ENCODE results near the gene COPZ1.
A peak's percentile ranks its signal among the peaks of the same experiment; 100 is the strongest.

COPZ1 gene

DNA sequence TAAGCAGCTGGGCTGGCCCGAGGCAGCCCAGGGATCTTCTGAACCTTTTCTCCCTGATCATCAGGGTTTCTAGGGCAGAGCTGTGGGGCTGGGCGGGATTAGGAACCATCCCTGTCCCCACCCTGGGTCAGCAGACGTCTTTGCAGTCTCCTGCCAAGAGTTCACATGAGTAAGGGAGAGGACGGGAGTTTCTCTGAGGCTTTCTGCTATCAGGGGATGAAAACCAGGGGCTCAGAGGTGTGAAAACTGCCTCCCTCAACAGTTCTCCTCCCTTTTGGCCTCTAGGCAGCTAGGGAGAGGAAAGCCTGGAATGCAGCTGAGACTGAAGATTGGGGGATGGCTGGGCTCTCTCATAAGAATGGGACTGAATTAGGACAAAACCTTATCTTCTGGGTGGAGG, 51.7 kb downstream of the COPZ1 start:
- no peaks in the 10 kb centered on the region for H3K27me3 ChIP-seq (ENCODE audit: insufficient read depth, low read length)
- peaks cover 19% of the 10 kb centered on the region for H3K4me1 ChIP-seq (ENCODE audit: insufficient read depth, low read length)
- H3K36me3 ChIP-seq (ENCODE audit: insufficient read depth, low read length): no peaks in the 10 kb centered on the region
- no peak overlapping the region for H3K4me3 ChIP-seq (ENCODE audit: low read length)
- no peaks in the 10 kb centered on the region for H3K9me3 ChIP-seq (ENCODE audit: low read length)
- no peak overlapping the region for H2AFZ ChIP-seq (ENCODE audit: low read depth, low read length)

DNA sequence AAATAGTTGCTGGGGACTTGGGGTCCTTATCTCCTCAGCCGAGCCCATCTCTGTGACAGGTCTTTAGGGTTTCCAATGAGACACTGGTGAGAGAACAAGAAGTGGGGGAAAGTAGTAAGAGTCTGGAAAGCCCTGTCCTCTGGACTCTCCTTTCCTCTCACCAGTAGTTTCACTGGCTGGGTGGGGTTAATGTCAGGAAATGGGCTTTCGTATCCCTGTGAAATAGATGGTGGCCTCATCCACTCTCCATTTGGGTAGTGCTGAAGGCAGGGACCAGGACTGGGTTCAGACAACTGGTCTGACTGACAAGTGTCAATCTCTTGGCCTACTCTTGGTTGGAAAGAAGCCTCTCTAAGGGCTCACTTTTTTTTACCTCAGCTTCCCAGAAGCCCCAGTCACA, 52.1 kb downstream of the COPZ1 start:
- H3K4me3 ChIP-seq (ENCODE audit: low read length): no peak overlapping the region
- H2AFZ ChIP-seq (ENCODE audit: low read depth, low read length): no peak overlapping the region
- no peaks in the 10 kb centered on the region for H3K36me3 ChIP-seq (ENCODE audit: insufficient read depth, low read length)
- no peaks in the 10 kb centered on the region for H3K9me3 ChIP-seq (ENCODE audit: low read length)
- no peaks in the 10 kb centered on the region for H3K27me3 ChIP-seq (ENCODE audit: insufficient read depth, low read length)
- H3K4me1 ChIP-seq (ENCODE audit: insufficient read depth, low read length): peaks cover 19% of the 10 kb centered on the region

DNA sequence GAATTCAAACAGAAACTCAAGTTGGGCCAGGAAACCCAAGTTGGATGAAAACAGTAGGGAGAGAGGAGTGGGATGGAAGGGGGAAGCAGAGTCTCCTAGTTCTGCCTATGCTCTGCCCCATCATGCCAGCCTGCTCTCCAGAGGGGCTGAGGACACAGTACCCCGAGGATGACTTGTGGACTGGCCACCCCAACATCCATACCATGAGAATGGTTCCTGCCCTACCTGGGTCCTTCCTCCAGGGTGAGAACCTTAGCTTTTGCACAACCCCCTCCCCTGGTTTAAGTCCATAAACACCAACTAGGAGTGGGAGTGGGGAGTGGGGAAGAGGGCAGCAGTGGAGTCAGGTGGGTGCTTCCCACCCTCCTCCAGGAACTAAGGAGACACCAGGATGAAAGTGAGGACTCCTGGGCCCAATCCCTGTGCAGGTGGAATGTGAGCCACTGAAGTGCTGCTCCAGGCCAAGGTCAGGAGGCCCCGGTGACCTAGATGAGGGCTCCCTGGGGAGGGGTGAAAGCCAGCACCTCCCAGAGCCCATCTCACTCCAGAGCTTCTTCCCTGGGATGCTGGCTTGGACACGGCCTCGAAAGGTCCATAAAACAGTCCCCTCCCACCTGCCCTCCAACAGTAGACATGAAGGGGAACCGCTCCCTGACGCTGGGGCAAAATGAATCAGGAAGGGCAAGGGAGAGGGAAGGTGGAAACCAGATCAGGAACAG, 53.0 kb downstream of the COPZ1 start:
- Histone ChIP-seq H2AFZ (ENCODE audit: low read depth, low read length) (no peak overlapping the region), H3K9me3 (ENCODE audit: low read length) (no peaks in the 10 kb centered on the region), H3K27me3 (ENCODE audit: insufficient read depth, low read length) (no peaks in the 10 kb centered on the region), H3K4me3 (ENCODE audit: low read length) (peak overlapping the region; percentile 62), H3K36me3 (ENCODE audit: insufficient read depth, low read length) (no peaks in the 10 kb centered on the region), H3K4me1 (ENCODE audit: insufficient read depth, low read length) (peaks cover 19% of the 10 kb centered on the region)

DNA sequence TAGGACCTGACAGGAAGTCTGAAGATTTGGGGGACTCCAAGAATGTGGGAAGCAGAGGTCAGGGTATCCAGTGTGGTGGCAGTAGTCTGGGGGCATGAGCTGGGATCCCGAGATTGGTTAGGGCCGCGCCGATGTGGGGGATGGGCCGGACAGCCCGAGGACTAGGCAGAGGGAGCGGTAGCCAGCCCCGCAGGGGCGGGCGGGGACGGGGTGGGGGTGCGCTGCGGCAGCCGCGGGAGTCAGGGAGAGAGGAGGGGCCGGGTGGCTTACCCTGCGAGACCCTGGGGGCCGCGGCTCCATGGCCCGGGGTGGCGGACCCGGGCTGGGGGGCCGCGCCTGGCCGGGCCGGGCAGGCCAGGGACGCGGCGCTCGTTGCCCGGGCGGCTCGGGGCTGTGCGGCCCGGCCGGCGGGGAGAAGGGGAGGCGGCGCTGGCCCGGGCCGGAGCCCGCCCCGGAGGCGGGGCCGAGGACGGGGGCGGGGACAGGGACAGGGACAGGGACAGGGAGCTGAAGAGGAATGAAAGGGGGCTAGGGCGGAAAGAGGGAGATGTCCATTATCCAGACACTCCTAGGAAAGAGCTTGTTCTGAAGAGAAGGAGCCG, 54.0 kb downstream of the COPZ1 start:
- Histone ChIP-seq H3K27me3 (ENCODE audit: insufficient read depth, low read length) (no peaks in the 10 kb centered on the region), H3K9me3 (ENCODE audit: low read length) (no peaks in the 10 kb centered on the region), H3K36me3 (ENCODE audit: insufficient read depth, low read length) (no peaks in the 10 kb centered on the region), H2AFZ (ENCODE audit: low read depth, low read length) (peak overlapping the region; percentile 14), H3K4me1 (ENCODE audit: insufficient read depth, low read length) (peaks cover 19% of the 10 kb centered on the region), H3K4me3 (ENCODE audit: low read length) (peak overlapping the region; percentile 62)

DNA sequence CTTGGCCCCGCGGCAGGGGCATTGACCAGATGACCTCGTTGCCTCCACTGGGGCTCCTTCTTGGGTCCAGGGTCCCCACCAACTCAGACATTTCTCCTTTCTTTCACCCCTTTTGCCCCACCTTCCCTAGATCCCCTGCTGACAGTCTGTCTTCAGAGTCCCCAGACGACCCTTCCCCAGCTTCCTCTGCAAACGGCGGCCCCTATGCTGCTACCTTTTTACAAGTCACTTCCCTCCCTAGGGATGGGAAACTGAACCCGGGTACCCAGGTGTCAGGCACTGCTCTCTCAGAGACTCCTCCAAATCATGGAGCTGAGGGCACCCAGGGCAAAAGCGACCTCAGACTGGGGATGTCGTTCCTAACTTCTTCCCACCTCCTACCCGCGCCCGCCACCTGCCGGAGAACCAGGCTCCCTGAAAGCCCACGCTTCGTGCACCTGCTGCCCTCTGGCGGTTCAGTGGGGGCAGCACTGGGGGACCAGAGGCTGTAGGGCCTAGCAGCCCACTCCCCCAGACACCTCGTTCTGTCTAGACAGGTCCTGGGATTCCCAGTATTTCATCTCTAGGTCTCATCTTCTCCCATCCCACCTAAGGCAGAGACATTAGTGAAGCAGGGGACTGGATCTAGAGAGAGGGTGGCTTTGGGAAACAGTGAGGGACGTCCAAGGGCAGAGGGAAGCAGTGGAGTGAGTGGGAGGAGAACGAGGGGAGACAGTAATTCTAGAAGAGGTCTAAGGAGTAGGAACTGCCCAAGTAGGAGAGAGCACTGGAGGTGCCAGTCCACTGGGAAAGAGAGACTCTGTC, 54.7 kb downstream of the COPZ1 start:
- Histone ChIP-seq H3K27me3 (ENCODE audit: insufficient read depth, low read length) (no peaks in the 10 kb centered on the region), H3K9me3 (ENCODE audit: low read length) (no peaks in the 10 kb centered on the region), H3K36me3 (ENCODE audit: insufficient read depth, low read length) (no peaks in the 10 kb centered on the region), H2AFZ (ENCODE audit: low read depth, low read length) (peak overlapping the region; percentile 14), H3K4me3 (ENCODE audit: low read length) (peak overlapping the region; percentile 62), H3K4me1 (ENCODE audit: insufficient read depth, low read length) (peaks cover 19% of the 10 kb centered on the region)

DNA sequence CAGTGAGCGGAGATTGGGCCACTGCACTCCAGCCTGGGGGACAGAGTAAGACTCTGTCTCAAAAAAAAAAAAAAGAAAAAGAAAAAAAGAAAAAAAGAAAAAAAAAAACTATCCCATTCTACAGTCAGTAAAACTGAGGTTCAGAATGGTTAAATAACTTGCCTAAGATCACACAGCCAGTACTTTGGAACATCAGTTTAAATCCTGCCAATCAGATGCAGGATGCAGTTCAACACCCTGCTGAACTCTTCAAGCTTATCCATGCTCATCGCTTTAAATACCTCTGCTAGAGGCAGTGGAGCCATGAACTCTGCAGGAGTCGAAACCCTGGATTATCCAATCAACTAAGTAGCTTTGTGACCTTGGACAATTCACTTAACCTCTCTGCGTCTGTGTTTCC, 56.2 kb downstream of the COPZ1 start:
- H3K9me3 ChIP-seq (ENCODE audit: low read length): no peaks in the 10 kb centered on the region
- H3K4me1 ChIP-seq (ENCODE audit: insufficient read depth, low read length): peaks cover 27% of the 10 kb centered on the region
- H3K4me3 ChIP-seq (ENCODE audit: low read length): no peak overlapping the region
- H2AFZ ChIP-seq (ENCODE audit: low read depth, low read length): no peak overlapping the region
- no peaks in the 10 kb centered on the region for H3K36me3 ChIP-seq (ENCODE audit: insufficient read depth, low read length)
- H3K27me3 ChIP-seq (ENCODE audit: insufficient read depth, low read length): no peaks in the 10 kb centered on the region

DNA sequence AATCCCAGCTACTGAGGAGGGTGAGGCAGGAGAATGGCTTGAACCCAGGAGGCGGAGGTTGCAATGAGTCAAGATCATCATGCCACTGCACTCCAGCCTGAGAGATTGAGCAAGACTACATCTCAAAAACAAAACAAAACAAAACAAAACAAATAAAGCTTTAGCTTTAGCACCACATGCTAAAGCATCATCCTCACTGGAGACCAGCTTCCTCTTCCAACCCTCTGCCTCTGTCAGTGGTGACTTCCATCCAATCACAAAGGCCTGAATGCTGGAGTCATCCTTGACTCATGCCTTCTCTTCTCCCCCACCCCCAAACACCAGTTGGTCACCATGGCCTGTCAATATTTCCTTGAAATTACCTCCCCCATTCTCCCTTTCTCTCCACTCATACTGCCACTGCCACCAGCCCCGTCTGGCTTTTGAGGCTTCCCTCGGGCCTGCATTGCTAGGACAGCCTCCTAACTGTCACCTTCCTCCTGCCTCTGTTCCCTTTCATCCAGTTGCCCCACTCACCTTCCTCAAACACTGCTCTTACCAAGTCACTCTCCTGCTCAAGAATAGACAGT, 58.2 kb downstream of the COPZ1 start:
- H3K36me3 ChIP-seq (ENCODE audit: insufficient read depth, low read length): no peaks in the 10 kb centered on the region
- no peak overlapping the region for H2AFZ ChIP-seq (ENCODE audit: low read depth, low read length)
- peaks cover 33% of the 10 kb centered on the region for H3K4me1 ChIP-seq (ENCODE audit: insufficient read depth, low read length)
- H3K9me3 ChIP-seq (ENCODE audit: low read length): no peaks in the 10 kb centered on the region
- peaks cover under 1% of the 10 kb centered on the region for H3K27me3 ChIP-seq (ENCODE audit: insufficient read depth, low read length)
- no peak overlapping the region for H3K4me3 ChIP-seq (ENCODE audit: low read length)

DNA sequence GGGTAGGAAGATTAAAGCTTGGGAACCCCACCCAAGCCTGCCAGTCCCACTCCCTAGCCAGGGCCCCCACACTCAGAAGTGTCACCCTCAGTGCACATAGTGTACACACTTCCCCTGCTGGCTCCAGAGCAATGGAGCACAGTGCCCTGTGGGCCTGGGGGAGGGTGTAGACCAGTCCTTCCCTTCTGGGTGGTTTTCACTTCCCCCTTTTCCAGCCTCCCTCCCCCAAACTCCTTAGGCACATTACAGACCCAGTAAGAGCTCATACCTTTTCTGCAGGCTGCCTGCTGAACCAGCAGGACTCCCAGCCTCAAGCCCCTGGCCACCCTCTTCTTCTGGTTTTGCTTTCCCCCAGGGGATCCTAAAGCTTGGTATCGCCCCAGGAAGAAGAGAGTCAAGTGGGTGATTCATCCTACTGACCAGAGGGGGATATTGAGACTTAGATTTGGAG, 59.7 kb downstream of the COPZ1 start, which contains the start of gene ZNF385A:
ZNF385A (minus strand) TSS at position 143 of the 451 bp plus-strand sequence. CDS start 219 bp downstream, outside the sequence.
- H3K4me3 ChIP-seq (ENCODE audit: low read length): no peak within 1 kb of the TSS
- H3K9me3 ChIP-seq (ENCODE audit: low read length): no peaks in the 10 kb centered on the region
- H3K36me3 ChIP-seq (ENCODE audit: insufficient read depth, low read length): no peaks in the 10 kb centered on the region
- peaks cover 3% of the 10 kb centered on the region for H3K27me3 ChIP-seq (ENCODE audit: insufficient read depth, low read length)
- peaks cover 23% of the 10 kb centered on the region for H3K4me1 ChIP-seq (ENCODE audit: insufficient read depth, low read length)
- no peak within 1 kb of the TSS for H2AFZ ChIP-seq (ENCODE audit: low read depth, low read length)

DNA sequence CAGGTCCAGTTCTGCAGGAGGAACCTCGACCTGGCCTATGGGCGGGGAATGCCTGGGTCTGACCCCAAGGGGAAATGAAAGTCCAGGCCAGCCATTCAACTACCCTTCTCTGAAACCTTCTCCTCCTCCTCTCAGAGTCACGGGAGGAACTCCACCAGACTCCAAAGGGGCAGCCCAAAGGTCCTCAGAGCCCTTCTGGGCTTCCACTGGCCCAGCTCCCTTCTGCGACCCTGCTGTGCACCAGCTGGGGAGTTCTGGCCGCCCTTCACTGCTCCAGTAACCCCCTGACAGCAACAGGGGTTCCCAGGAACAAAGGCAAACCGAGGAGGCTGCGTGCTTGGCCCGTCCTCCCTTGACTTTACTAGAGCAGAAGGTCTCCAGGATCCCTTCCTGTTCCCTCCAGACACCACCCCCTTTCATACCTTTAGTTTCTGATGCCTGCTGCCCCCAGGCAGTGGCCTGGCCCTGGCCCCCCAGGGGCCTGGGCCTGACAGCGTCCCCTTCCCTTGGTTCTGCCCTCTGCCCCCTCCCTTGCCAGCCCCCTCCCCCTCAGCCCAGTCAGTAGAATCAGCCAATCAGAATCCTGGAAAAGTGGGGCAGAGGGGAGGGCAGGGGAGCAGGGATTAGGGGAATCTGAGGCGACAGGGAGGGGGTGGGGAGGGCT, 60.5 kb downstream of the COPZ1 start:
- Histone ChIP-seq H3K4me1 (ENCODE audit: insufficient read depth, low read length) (peaks cover 24% of the 10 kb centered on the region), H2AFZ (ENCODE audit: low read depth, low read length) (no peak overlapping the region), H3K27me3 (ENCODE audit: insufficient read depth, low read length) (peaks cover 3% of the 10 kb centered on the region), H3K9me3 (ENCODE audit: low read length) (no peaks in the 10 kb centered on the region), H3K36me3 (ENCODE audit: insufficient read depth, low read length) (no peaks in the 10 kb centered on the region), H3K4me3 (ENCODE audit: low read length) (no peak overlapping the region)

DNA sequence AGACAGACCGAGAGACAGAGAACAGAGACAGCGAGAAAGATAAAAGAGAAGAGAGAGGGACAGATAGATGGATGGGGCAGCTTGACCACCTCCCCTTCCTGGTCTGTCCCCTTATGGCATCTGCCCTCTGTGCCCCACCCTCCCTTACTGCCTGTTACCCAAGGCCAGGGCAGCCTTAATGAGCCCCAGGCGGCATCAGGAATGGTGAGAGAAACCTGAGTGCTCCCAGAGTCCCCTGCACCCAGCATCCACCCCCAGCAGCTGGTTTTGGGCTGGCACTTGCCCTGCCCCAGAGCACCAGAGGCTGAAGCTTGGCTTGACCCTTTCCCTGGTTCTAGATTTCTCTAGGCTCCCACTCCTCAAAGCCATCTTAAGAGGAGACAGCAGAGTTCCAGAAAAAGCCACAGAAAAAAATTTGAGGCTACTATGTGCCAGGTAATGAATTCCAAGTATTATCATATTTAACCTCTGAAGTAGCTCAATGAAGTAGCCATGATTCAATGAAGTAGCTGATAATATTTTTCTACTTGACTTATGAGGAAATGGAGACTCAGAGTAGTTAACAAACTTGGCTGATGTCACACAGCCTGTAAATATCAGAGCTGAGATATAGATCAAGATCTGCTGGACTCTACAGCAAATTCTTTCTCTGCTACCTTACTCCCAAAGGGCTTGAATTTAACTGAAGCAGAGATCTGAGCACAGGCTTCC, 61.6 kb downstream of the COPZ1 start:
- Histone ChIP-seq H3K9me3 (ENCODE audit: low read length) (no peaks in the 10 kb centered on the region), H3K36me3 (ENCODE audit: insufficient read depth, low read length) (no peaks in the 10 kb centered on the region), H2AFZ (ENCODE audit: low read depth, low read length) (no peak overlapping the region), H3K27me3 (ENCODE audit: insufficient read depth, low read length) (peaks cover 3% of the 10 kb centered on the region), H3K4me1 (ENCODE audit: insufficient read depth, low read length) (peaks cover 24% of the 10 kb centered on the region), H3K4me3 (ENCODE audit: low read length) (no peak overlapping the region)

DNA sequence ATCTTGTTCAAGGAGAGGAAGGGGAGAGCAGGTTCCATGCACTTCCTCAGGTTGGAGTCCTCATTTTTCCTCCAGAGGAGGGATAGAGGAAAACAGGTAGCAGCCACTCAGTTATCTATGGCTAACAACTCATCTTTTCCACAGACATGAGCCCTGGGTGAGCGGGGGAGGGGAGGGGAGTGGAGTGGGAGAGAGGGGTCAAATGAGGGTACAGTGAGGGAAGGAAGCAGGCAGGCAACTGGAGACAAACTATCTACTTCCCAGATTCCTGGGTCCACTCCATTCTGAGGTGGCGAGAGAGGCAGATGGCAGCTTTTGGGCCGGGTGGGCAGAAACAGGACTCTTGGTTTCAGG, 62.2 kb downstream of the COPZ1 start:
- no peak overlapping the region for H3K4me3 ChIP-seq (ENCODE audit: low read length)
- no peaks in the 10 kb centered on the region for H3K36me3 ChIP-seq (ENCODE audit: insufficient read depth, low read length)
- H3K27me3 ChIP-seq (ENCODE audit: insufficient read depth, low read length): peaks cover 3% of the 10 kb centered on the region
- H3K9me3 ChIP-seq (ENCODE audit: low read length): no peaks in the 10 kb centered on the region
- peaks cover 24% of the 10 kb centered on the region for H3K4me1 ChIP-seq (ENCODE audit: insufficient read depth, low read length)
- H2AFZ ChIP-seq (ENCODE audit: low read depth, low read length): no peak overlapping the region

All from neuron (in vitro differentiated cells).